ENCODE measurements around the gene PIK3R5. TPM values are rescaled to one million over a fixed set of nuclear protein-coding genes. Genes with fewer than 3 reads are reported as not detected.

The PIK3R5 gene
- total RNA-seq, 1 donor from 2014 or later = 34.5 TPM

DNA sequence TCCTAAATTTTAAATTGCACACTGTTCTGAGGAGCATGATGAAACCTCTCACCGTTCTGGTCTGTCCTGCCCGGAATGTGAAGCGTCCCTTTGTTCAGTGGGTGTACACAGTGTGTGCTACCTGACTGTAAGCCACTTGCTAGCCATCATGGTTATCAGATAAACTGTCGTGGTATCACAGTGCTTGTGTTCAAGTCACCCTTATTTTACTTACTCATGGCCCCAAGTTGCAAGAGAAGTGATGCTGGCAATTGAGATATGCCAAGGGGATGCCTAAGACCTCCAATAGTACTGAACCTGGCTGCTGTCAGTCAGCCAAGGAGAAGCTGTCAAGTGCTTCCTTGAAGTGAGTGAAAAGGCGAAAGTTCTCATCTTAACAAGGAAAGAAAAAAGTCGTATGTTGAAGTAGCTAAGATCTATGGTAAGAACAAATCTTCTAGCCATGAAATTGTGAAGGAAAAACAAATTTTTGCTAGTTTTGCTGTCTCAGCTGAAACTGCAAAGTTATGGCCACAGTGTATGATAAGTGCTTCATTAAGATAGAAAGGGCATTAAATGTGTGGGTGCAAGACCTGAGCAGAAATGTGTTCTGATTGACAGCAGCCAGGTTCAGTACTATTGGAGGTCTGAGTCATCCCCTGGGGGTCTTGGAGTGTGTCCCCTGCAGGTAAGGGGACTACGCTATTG, 103.9 kb downstream of the PIK3R5 start:
- peak; percentile 24 for DNase-seq (ENCODE audit: low spot score)

DNA sequence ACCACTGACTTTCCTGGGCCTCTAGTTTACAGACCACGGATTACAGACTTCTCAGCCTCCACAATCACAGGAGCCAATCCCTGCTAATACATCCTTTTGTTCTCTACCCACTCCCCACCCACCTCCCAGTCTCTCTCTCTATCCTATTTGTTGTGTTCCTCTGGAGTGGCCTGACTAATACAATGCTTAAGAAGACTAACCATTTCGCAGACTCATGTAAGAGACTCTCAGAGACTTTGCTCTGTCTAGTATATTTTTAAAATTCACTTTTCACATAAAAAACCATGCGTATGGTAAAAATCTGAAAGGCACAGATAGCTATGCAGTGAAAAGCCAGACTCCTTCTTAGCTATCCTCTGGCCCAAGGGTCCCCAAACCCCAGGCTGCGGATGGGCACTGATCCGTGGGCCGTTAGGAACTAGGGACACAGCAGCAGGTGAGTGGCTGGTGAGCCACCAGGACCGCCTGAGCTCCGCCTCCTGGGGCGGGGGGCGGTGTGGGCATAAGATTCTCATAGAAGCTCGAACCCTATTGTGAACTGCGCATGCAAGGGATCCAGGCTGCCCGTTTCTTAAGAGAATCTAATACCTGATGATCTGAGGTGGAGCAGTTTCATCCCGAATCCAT, 105.6 kb downstream of the PIK3R5 start:
- DNase-seq (ENCODE audit: low spot score) = peak; percentile 55

DNA sequence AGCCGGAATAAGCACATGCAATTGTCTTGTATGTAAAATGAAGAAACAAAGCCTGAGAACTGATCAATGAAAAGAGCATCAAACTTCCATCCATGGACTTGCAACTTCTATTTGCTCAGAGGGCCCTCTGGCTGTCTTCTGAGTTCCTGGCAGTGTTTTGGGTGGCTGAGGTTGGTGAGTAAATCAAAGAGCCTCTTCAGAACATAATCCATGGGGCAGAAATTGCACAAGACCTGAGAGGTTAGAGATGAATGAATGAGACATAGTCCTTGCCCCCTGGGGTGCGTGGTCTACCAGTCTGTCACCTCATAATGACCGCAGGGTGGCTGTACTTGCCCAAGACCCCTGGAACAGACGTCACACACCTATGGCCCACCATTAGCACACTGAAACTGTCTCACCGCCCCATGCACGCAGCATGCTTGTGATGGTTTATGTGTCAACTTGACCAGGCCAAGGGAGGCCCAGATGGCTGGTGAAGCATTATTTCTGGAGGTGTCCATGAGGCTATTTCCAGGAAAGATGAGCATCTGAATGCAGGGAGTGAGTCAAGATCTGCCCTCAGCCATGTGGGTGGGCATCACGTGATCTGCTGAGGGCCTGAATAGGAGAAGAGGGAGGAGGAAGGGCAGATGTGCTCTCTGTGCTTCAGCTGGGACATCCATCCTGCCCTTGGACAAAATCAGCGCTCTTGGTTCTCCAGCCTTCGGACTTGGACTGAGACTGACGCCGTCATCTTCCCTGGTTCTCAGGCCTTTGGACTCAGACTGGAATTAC, 106.3 kb downstream of the PIK3R5 start:
- DNase-seq (ENCODE audit: low spot score) = peak; percentile 82

DNA sequence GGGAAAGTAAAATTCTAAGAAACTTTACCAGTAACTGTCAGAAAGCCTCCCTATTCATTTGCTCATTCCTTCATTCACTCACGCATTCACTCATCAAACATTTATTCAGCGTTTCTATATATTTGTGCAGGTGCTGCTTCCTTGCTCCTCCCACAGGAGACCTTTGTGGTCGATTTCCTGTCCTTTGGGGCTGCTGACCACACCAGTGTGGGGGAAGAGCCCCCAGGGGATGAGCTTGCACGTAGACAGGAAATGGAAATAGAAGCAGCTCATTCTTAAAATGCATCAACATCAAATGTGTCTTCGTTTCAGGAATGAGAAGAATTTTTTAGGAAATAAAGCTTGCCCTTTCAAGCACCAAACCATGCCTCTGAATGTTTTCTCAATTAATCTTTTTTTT, 107.6 kb downstream of the PIK3R5 start:
- no peak for DNase-seq (ENCODE audit: low spot score)

DNA sequence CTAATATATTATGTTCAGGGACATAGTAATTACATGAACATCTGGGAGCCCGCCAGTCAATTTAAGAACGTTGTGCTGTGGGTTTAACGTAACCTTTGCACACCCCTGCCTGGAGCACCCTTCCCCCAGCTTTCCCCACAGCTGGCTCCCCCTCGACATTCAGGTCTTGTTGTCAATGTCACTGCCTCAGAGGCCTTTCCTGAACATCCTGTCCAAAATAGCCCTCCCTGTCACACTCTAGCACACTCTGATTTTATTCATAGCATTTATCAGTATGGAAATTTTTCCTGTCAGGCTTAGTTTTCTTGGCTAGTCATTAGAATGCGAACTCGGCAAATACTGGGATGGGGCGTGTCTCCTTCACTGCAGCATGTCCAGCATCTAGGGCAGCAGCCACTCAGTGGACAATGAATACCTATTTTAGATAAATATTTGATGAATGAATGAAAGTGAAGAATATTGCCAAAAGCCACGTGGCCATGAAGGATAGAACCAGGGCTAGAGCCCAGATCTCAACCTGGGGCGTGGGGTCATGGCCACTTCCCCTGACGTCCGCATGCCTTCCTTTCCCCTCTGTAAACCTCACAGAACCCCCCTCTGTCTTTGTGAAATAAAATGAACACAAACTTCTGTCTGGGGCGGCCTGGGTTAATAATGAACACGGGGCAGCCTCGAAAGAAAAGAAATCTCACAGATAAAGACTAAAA, 108.5 kb downstream of the PIK3R5 start:
- DNase-seq (ENCODE audit: low spot score) = peak; percentile 53

DNA sequence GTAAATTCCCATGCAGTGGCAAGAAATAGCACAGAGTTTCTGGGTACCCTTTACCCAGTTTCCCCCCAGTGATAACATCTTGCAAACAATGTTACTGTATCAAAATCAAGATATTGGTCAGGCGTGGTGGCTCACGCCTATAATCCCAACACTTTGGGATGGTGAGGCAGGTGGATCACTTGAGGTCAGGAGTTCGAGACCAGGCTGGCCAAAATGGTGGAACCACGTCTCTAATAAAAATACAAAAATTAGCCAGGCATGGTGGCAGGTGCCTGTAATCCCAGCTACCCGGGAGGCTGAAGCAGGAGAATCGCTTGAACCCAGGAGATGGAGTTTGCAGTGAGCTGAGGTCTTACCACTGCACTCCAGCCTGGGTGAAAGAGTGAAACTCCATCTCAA, 109.3 kb downstream of the PIK3R5 start:
- peak; percentile 43 for DNase-seq (ENCODE audit: low spot score)

DNA sequence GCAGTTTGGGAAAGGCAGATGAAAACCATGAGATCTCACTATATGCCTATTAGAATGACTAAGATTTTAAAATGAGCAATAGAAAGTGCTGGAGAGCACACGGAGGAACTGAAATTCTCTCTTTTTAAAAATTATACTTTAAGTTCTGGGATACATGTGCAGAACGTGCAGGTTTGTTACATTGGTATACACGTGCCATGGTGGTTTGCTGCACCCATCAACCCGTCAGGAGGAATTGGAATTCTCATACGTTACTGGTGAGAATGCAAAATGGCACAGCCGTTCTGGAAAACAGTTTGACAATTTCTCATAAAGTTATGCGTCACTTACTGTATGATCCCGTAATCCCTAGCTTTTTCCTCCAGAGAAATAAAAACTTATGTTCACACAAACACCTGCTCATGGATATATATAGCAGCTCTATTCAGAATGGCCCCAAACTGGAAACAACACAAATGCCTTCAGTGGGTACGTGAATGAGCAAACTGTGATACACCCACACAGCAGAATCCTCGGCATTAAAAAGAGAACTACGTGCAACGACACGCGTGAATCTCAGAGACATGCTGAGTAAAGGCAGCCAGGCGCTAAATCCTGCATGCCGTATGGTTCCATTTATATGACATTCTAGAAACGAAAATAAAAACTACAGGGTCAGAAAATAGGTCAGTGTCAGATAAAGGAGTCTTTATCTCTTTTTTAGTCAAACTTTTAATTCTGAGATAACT, 109.9 kb downstream of the PIK3R5 start:
- peak; percentile 18 for DNase-seq (ENCODE audit: low spot score)

DNA sequence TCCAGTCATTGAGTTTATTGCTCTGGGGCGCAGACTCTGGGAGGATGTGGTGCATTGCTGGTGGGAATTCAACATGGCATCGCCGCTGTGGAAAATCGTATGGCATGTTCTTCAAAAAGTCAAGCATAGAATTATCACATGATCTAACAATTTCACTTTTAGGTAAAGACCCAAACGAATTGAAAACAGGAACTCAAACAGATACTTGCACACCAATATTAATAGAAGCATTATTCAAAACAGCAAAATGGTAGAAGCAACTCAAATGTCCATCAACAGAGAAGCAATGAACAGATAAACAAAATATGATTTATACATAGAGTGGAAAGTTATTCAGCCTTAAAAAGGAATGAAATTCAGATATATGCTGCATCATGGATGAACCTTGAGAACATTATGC, 113.9 kb downstream of the PIK3R5 start:
- peak; percentile 16 for DNase-seq (ENCODE audit: low spot score)

DNA sequence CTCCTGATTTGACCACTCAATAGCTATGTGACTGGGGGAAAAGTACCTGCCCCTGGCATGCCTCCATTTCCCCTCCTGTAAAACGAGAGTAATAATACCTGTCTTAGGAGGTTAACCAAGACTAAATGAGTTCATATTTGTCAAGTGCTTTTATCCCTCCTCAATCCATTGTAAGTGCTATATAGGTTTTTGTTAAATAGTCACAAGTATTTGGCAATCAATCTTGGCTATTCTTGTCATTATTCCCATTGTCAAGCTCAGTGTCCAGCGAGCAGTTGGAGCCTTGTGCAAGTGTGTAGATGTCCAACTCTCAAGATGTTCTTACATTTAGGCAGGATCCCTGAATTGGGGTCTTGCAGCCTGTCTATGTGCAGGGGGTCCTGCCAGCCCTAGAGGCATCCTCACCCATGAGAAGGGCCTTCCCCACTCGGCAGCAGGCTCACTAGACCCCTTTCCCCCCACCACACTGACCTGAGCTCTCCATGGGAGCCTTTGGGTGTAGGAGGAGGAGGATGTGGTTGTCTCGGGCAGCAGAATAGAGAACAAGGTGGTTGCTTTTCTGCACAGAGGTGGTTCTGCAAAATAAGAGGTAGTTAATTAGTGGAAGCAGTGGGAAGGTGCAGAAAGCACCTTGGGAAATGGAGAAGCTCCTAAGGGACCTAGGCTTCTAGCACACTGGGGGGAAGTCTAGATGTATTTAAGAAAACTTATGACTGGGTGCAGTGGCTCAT, 116.0 kb downstream of the PIK3R5 start:
- DNase-seq (ENCODE audit: low spot score) = peak; percentile 24

DNA sequence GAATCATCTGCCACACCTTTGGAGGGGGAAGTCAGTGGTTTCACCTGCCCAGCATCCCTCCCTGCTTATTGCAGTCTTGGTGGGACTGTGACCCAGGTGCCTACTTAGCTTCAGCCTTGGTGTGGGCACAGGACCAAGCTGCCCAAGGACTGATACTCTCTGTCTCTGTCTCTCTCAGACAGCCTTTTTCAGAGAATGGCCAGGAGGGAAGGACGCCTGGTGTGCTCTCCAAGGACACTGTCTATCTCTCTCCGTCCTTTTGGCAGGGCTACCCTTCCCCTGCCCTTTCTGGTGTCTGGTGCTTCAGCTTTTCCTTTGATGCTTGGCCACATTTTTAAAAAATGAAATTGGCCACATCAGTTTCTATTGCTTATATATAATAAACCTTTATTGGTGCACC, 117.6 kb downstream of the PIK3R5 start:
- peak; percentile 37 for DNase-seq (ENCODE audit: low spot score)

DNA sequence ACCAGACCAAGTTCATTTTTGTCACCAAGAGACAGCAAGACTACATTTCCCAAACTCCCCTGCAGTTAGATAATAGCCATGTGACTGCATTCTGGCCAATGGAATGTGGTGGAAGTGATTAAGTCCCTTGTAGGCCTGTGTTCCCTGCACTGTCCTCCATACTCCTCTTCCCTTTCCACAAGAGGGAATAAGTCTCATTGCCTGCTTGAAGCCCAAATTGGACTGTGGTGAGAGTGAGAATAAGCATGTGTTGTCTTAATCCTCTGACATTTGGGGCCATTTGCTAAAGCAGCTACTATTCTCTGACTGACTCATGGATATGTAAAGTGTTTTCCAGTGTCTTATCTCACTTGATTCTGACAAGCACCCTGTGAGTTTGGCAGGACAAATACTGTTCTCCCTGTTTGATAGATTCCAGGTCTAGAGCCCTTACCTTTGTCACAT, 118.7 kb downstream of the PIK3R5 start:
- peak; percentile 6 for DNase-seq (ENCODE audit: low spot score)

DNA sequence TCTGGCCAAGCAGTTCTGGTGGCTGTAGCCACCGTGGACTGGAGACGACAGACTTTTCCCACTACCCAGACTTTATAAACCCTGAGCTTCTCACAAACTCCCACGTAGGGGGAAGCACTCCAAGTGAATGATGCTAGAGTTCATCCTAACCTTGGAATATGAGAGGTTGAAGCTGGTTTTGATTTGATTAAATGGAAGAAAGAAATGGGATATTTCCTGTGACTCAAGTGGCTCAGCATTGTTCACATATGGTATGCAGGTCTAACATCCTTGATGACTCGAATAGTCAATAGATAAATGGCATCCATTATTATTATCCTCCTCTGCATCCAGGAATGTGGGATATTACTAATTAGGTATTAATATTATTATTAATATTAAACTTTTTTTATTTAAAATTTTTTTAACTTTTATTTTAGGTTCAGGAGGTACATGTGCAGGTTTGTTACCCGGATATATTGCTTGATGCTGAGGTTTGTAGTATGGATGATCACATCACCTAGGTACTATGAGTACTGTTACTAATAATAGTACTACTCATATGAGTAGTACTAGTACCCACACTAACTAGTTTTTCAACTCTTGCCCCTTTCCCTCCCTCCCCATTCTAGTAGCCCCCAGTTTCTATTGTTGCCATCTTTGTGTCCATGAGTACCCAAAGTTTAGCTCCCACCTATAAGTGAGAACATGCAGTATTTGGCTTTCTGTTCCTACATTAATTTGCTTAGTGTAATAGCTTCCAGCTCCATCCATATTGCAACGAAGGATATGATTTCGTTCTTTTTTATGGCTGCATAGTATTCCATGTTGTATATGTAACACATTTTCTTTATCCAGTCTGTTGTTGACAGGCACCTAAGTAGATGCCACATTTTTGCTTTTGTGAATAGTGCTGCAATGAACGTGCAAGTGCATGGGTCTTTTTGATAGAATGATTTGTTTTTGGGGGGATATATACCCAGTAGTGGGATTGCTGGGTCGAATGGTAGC, 121.0 kb downstream of the PIK3R5 start:
- DNase-seq (ENCODE audit: low spot score) = no peak

DNA sequence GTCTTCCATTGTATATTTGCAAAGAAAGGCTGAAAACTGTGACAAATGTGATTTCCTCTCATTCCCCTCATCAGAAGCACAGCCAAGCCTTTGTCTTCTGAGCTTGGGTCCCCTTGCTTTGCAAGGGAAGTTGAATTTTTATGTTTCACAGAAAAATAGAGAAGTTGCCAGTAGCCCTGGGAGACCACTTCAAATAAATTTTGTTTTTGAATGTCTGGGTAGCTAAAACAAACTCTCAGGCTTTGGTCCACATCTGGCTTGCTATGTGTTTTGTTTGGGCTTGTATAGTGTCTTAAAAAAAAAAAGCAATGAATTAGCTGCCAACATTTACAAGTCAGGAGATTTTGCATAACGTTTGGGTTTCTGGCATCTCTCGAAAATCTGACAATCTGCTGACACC, 122.2 kb downstream of the PIK3R5 start:
- DNase-seq (ENCODE audit: low spot score) = no peak

DNA sequence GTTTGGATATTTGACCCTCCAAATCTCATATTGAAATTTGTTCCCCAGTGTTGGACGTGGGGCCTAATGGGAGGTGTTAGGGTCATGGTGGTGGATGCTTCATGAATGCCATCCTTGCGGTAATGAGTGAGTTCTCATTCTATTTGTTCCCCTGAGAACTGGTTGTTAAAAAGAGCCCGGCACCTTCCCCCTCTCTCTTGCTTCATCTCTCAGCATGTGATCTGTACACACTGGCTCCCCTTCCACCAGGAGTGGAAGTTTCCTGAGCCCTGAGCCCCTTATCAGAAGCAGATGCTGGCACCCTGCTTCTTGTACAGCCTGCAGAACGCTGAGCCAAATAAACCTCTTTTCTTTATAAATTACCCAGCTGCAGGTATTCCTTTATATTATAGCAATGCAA, 123.7 kb downstream of the PIK3R5 start:
- DNase-seq (ENCODE audit: low spot score) = no peak

DNA sequence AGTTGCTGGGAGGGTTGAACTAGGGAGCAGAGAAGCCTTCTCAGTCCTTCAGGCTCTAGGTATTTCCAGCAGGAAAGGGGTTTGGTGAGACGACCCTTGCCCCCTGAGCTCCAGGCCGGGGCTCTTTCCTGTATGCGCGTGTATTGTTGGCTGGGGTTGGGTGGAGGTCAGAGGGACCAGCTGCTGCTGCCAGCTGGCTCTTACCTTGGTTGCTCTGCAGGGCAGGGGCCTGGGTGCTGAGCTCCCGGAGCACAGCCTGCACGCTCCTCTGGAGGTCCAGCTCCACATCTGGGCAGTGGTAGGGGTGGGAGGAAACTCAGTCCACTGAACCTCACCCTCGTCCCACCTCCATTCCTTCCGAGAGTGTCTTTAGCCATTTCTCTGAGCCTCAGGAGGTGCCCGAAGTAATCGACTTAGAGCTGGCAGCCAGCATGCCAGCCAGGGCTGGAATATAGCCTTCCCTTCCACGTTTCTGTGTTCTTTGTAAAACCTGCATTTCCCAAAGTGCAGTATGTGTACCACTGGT, 126.0 kb downstream of the PIK3R5 start:
- peak; percentile 51 for DNase-seq (ENCODE audit: low spot score)

DNA sequence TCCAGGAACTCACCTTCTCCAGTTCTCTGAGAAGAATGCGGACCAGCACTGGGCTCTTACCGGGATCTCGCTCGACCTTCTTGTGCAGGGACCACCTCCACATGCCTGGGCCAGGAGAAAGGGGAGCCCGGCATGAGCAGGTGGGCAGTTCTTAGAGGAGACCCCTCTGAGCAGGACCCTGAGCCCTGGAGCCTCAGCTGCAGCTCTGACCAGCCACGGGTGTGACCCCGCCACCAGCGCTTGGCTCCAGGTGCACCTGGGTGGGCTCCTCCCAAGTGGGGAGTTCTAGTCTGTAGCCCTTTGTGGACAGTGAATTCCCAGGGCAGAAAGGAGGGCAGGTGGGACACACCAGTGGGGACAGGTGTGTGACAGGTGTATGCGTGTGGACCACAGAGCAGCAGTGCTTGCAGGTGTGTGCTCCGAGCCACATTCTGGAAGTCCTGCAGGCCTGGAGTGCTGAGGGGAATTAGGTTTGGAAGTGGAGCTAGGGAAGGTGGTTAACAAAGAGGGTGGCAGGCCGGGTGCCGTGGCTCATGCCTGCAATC, 126.9 kb downstream of the PIK3R5 start:
- peak; percentile 87 for DNase-seq (ENCODE audit: low spot score)

DNA sequence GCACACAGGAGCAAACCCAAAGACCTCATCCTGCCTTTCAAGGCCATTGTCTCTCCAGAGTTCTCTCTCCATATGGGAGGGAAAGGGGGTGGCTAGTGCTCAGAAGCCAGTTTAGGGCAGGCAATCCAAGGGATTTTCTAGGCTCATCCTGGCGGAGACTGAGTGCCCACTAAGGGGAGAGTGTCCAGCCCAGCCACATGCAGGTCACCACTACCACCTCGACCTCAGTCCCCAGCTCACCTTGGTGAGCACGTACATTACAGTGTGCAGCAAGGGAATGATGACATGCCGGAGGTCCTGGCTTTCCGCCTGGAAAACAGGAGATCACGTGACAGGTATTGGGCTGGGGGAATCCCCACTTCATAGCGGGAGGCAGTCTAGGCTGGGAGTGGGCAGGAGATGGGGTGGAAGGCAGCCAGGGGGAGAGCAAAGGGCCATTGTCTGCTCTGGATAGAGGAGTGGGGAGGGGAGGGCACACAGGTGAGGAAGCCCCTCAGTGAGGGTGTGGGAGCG, 127.9 kb downstream of the PIK3R5 start:
- peak; percentile 41 for DNase-seq (ENCODE audit: low spot score)
